ENCODE data around the gene TLR10. TPM values are rescaled to one million over a fixed set of nuclear protein-coding genes. Genes with fewer than 3 reads are reported as not detected.

TLR10 gene
- total and polyA plus RNA-seq, 9 of the 15 experiments (the other 6 are each of a cell fraction or from before 2014, with no cell fraction given) = 0.03 to 0.05 TPM; not detected in 7

GRCh38 chr4:38765382-38765781 is 17.4 kb downstream of the TLR10 start:
- Histone ChIP-seq H3K4me2 (ENCODE audit: insufficient read depth, low read length) (no peak overlapping the region), H4K20me1 (replicated peaks; ENCODE audit: control insufficient read depth, insufficient read depth, low read length) (no peaks in the 10 kb centered on the region), H3K4me3 (no peak overlapping the region), H3K36me3 (ENCODE audit: control insufficient read depth, insufficient read depth, low read length) (no peaks in the 10 kb centered on the region), H3K9me1 (ENCODE audit: control insufficient read depth, insufficient read depth, low read length) (no peaks in the 10 kb centered on the region), H3K79me2 (ENCODE audit: control insufficient read depth, insufficient read depth, low read length) (no peaks in the 10 kb centered on the region), H3K27ac (ENCODE audit: extremely low read depth, low read depth, low read length) (no peak overlapping the region), H3K9ac (ENCODE audit: insufficient read depth in 1 of 2, low read depth in 2 of 2, low read length in 2 of 2) (no peak overlapping the region), H3K9me3 (replicated peaks; ENCODE audit: control insufficient read depth, insufficient read depth, low read depth, low read length) (no peaks in the 10 kb centered on the region), H2AFZ (ENCODE audit: low read depth, low read length) (no peak overlapping the region), H3K27me3 (ENCODE audit: control insufficient read depth in 2 of 2, insufficient read depth in 2 of 2, low read length in 2 of 2) (peaks cover 6 to 38% of the 10 kb centered on the region in 2 experiments), H3K4me1 (replicated peaks in 1 of 2; ENCODE audit: control insufficient read depth in 2 of 2, insufficient read depth in 2 of 2, low read length in 2 of 2) (no peaks in the 10 kb centered on the region; a peak in 1 of 5 replicates)
- FAIRE-seq (no peak), DNase-seq (ENCODE audit: extremely low read depth in 1 of 4, low spot score in 3 of 4) (no peak), ATAC-seq (no peak)
- CTCF ChIA-PET (ENCODE audit: low intra/inter-chr PET ratio) = no interaction called here
- 22% methylated on average over 3 of the region's 3 CpGs for WGBS (ENCODE audit: insufficient coverage, low coverage, missing lambda C conversion rate)
- BruUV-seq (replicated peaks) = no TSS peak
- in situ Hi-C loops (cut with MboI) = loop anchor here (10.0 kb wide), 1 partner anchor 379 kb away; no protein-coding TSS in a partner anchor
- intact Hi-C loops (cut with micrococcal nuclease) = no loop called here
- POLR2A ChIA-PET = no interaction called here
- TF ChIP-seq CLOCK (CRISPR knock-in tag; IDR thresholded peaks at IDR 0.05; ENCODE audit: borderline replicate concordance) (no peak), ZBTB9 (CRISPR knock-in tag; IDR thresholded peaks at IDR 0.05) (no peak), UBTF (IDR thresholded peaks at IDR 0.05; ENCODE audit: borderline replicate concordance in 1 of 2, low read depth in 2 of 2, low read length in 2 of 2) (no peak), ZBTB11 (CRISPR knock-in tag; IDR thresholded peaks at IDR 0.05) (no peak), GTF2A2 (tag; IDR thresholded peaks at IDR 0.05) (no peak), TCF3 (CRISPR knock-in tag; IDR thresholded peaks at IDR 0.05) (no peak), NFE2L1 (tag; IDR thresholded peaks at IDR 0.05; ENCODE audit: borderline replicate concordance, low read depth) (no peak), CBX2 (IDR thresholded peaks at IDR 0.05; ENCODE audit: insufficient read depth, low read length, poor library complexity, severe bottlenecking) (no peak), RBM34 (IDR thresholded peaks at IDR 0.05; ENCODE audit: borderline replicate concordance, insufficient read depth, low read length) (no peak), GATA2 (CRISPR knock-in tag; IDR thresholded peaks at IDR 0.05) (no peak)

Data from K562 (cell line).